Stomach smooth muscle (tissue), 2 donors: ENCODE results near the gene DDX3Y.

ENCODE experiments used
- H3K27ac ChIP-seq: one replicate; pipeline ENCODE4 v1.7.0; 2013; ENCODE audit warnings: mild to moderate bottlenecking, low read length, inconsistent platforms
- H3K27me3 ChIP-seq, 2 donors: one replicate each; pipeline ENCODE4 v1.7.0; 2013; ENCODE audit warnings: low read length in 2 of 2; ENCODE audit not compliant: insufficient read depth in 2 of 2, control insufficient read depth in 1 of 2
- H3K36me3 ChIP-seq, 2 donors: one replicate each; pipeline ENCODE4 v1.7.0; 2013; ENCODE audit warnings: low read length in 2 of 2; ENCODE audit not compliant: control insufficient read depth in 2 of 2, insufficient read depth in 2 of 2
- H3K4me1 ChIP-seq: one replicate; pipeline ENCODE4 v1.7.0; 2013; ENCODE audit warnings: low read length; ENCODE audit not compliant: control insufficient read depth, insufficient read depth
- H3K4me3 ChIP-seq, 2 donors: one replicate each; pipeline ENCODE4 v1.7.0; 2013; ENCODE audit warnings: low read length in 2 of 2
- H3K9ac ChIP-seq, 2 donors: one replicate each; pipeline ENCODE4 v1.7.0; 2013; ENCODE audit warnings: low read length in 2 of 2, mild to moderate bottlenecking in 1 of 2
- H3K9me3 ChIP-seq, 2 donors: one replicate each; pipeline ENCODE4 v1.7.0; 2013; ENCODE audit warnings: low read length in 2 of 2; ENCODE audit not compliant: control insufficient read depth in 2 of 2
- donor health status: healthy.
- donor health status: Pancreatic carcinoma.

Gene DDX3Y

GRCh38 chrY:12904618-12905516 is at the start of gene DDX3Y:
Gene DDX3Y (plus strand): TSS chrY:12904868. CDS start chrY:12904937, 69 bp downstream.
- peak within 1 kb of the TSS in 1 of 2 donors; percentile 88 for H3K4me3 ChIP-seq
- H3K4me1 ChIP-seq, result no peaks in the 10 kb centered on the region
- H3K9me3 ChIP-seq, result no peaks in the 10 kb centered on the region
- H3K27me3 ChIP-seq, result no peaks in the 10 kb centered on the region
- H3K27ac ChIP-seq, result no peak within 1 kb of the TSS
- H3K36me3 ChIP-seq, result no peaks in the 10 kb centered on the region
- peak within 1 kb of the TSS in 1 of 2 donors; percentile 95 for H3K9ac ChIP-seq

- Histone ChIP-seq H3K27me3 (no peaks in the 10 kb centered on the region), H3K9ac (no peak overlapping the region), H3K9me3 (no peaks in the 10 kb centered on the region), H3K36me3 (no peaks in the 10 kb centered on the region), H3K27ac (no peak overlapping the region), H3K4me1 (no peaks in the 10 kb centered on the region), H3K4me3 (no peak overlapping the region)
These were observed 48.8 kb upstream of the DDX3Y start for GRCh38 chrY:12855791-12856275.

- Histone ChIP-seq H3K9me3 (no peaks in the 10 kb centered on the region), H3K27me3 (no peaks in the 10 kb centered on the region), H3K9ac (no peak overlapping the region), H3K36me3 (no peaks in the 10 kb centered on the region), H3K4me3 (no peak overlapping the region), H3K27ac (no peak overlapping the region), H3K4me1 (no peaks in the 10 kb centered on the region)
These were observed 36.7 kb upstream of the DDX3Y start for GRCh38 chrY:12867960-12868359.

- Histone ChIP-seq H3K27ac (no peak overlapping the region), H3K9me3 (no peaks in the 10 kb centered on the region), H3K36me3 (no peaks in the 10 kb centered on the region), H3K4me3 (no peak overlapping the region), H3K4me1 (no peaks in the 10 kb centered on the region), H3K9ac (no peak overlapping the region), H3K27me3 (no peaks in the 10 kb centered on the region)
These were observed 7.7 kb upstream of the DDX3Y start for GRCh38 chrY:12896973-12897372.

GRCh38 chrY:12898604-12899003 is 6.1 kb upstream of the DDX3Y start:
- Histone ChIP-seq H3K9me3 (no peaks in the 10 kb centered on the region), H3K4me3 (no peak overlapping the region), H3K4me1 (no peaks in the 10 kb centered on the region), H3K27me3 (no peaks in the 10 kb centered on the region), H3K9ac (no peak overlapping the region), H3K27ac (no peak overlapping the region), H3K36me3 (no peaks in the 10 kb centered on the region)

GRCh38 chrY:12905517-12905872 is 827 bp downstream of the DDX3Y start:
- H3K4me1 ChIP-seq, result no peaks in the 10 kb centered on the region
- no peak overlapping the region for H3K27ac ChIP-seq
- peak overlapping the region in 1 of 2 donors; percentile 88 for H3K4me3 ChIP-seq
- H3K9ac ChIP-seq, result peak overlapping the region in 1 of 2 donors; percentile 95
- no peaks in the 10 kb centered on the region for H3K27me3 ChIP-seq
- no peaks in the 10 kb centered on the region for H3K36me3 ChIP-seq
- H3K9me3 ChIP-seq, result no peaks in the 10 kb centered on the region

GRCh38 chrY:12905895-12906294 is 1.2 kb downstream of the DDX3Y start:
- Histone ChIP-seq H3K9me3 (no peaks in the 10 kb centered on the region), H3K4me3 (peak overlapping the region in 1 of 2 donors; percentile 88), H3K27me3 (no peaks in the 10 kb centered on the region), H3K4me1 (no peaks in the 10 kb centered on the region), H3K36me3 (no peaks in the 10 kb centered on the region), H3K9ac (peak overlapping the region in 1 of 2 donors; percentile 95), H3K27ac (no peak overlapping the region)

- H3K4me3 ChIP-seq, result no peak overlapping the region
- H3K9ac ChIP-seq, result no peak overlapping the region
- H3K4me1 ChIP-seq, result no peaks in the 10 kb centered on the region
- no peak overlapping the region for H3K27ac ChIP-seq
- no peaks in the 10 kb centered on the region for H3K27me3 ChIP-seq
- peaks cover 0 to 34% of the 10 kb centered on the region in 2 donors for H3K36me3 ChIP-seq
- H3K9me3 ChIP-seq, result no peaks in the 10 kb centered on the region
These were observed 8.9 kb downstream of the DDX3Y start for GRCh38 chrY:12913541-12913940.

GRCh38 chrY:12928043-12928442 is 23.4 kb downstream of the DDX3Y start:
- no peaks in the 10 kb centered on the region for H3K36me3 ChIP-seq
- no peak overlapping the region for H3K27ac ChIP-seq
- H3K4me1 ChIP-seq, result no peaks in the 10 kb centered on the region
- H3K27me3 ChIP-seq, result no peaks in the 10 kb centered on the region
- no peaks in the 10 kb centered on the region for H3K9me3 ChIP-seq
- H3K4me3 ChIP-seq, result no peak overlapping the region
- no peak overlapping the region for H3K9ac ChIP-seq

GRCh38 chrY:12941725-12942687 is 37.3 kb downstream of the DDX3Y start:
- Histone ChIP-seq H3K27ac (no peak overlapping the region), H3K4me1 (no peaks in the 10 kb centered on the region), H3K27me3 (no peaks in the 10 kb centered on the region), H3K36me3 (no peaks in the 10 kb centered on the region), H3K4me3 (no peak overlapping the region), H3K9me3 (no peaks in the 10 kb centered on the region), H3K9ac (no peak overlapping the region)
